ENCODE results near the gene ANKLE1. TPM values are rescaled to one million over a fixed set of nuclear protein-coding genes. Genes with fewer than 3 reads are reported as not detected.
A peak's percentile ranks its signal among the peaks of the same experiment; 100 is the strongest.

Gene ANKLE1, protein sequence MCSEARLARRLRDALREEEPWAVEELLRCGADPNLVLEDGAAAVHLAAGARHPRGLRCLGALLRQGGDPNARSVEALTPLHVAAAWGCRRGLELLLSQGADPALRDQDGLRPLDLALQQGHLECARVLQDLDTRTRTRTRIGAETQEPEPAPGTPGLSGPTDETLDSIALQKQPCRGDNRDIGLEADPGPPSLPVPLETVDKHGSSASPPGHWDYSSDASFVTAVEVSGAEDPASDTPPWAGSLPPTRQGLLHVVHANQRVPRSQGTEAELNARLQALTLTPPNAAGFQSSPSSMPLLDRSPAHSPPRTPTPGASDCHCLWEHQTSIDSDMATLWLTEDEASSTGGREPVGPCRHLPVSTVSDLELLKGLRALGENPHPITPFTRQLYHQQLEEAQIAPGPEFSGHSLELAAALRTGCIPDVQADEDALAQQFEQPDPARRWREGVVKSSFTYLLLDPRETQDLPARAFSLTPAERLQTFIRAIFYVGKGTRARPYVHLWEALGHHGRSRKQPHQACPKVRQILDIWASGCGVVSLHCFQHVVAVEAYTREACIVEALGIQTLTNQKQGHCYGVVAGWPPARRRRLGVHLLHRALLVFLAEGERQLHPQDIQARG
- total RNA-seq (2014; rRNA removed; shearing (Covaris generic)) (0.54 and 1.4 TPM in 2 replicates), polyA plus RNA-seq (2016; fragmentation: Nextera tagmentation; extraction: Ambion mirVana) (0.14 and 0.31 TPM in 2 replicates)

DNA sequence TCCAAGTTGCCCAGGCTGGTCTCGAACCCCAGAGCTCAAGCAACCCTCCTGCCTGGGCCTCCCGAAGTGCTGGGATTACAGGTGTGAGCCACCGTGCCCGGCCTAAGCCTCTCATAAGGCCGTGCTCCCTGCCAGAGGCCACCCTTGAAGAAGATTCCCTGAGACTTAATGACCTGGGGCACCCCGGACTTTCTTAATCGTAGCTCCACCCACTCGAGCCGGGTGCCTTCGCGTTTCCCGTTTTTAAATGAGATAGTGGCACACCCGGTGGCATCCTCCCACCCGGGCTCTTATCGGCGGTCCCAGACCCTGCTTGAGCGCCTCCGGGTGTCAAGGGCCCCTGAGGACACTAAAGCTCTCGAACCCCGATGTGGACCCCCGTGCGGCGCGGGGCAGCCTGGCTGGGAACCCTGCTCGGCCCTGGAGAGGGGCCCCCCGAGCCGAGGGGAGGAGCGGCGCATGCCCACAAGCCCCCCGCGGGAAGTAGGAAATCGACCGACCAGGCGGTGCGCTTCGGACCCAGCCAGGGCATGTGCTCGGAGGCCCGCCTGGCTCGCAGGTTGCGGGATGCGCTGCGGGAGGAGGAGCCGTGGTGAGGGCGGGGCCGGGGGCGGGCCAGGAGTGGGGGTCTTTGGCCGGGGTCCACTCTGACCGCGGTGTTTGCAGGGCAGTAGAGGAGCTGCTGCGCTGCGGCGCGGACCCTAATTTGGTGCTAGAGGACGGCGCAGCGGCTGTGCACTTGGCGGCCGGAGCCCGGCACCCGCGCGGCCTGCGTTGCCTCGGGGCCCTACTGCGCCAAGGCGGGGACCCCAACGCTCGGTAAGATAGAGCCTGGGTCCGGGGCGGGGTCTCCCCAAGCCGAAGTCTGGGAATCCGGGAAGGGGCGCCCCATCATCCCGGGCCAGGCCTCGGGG is at the start of gene ANKLE1:
Gene ANKLE1, plus strand, starts transcription at position 511 of the 914 bp plus-strand sequence. Its CDS starts 20 bp downstream, at position 531.
- peak; percentile 50 for DNase-seq
- no peaks in the 10 kb centered on the region for H3K9me2 ChIP-seq (ENCODE audit: insufficient read depth)
- peak within 1 kb of the TSS; percentile 88 for H2AFZ ChIP-seq
- TF ChIP-seq EZH2phosphoT487 (IDR thresholded peaks at IDR 0.05; ENCODE audit: insufficient read depth, low read depth) (no peak), EZH2 (IDR thresholded peaks at IDR 0.05; ENCODE audit: insufficient read depth, poor library complexity, severe bottlenecking) (no peak)
- WGBS, 2 experiments (ENCODE audit: low coverage in 1 of 2, low lambda C conversion rate in 2 of 2, missing lambda C conversion rate in 2 of 2) = 8 to 10% methylated on average over 64 to 66 of the region's 75 CpGs
- H3F3A ChIP-seq (ENCODE audit: insufficient read depth) = 0 out of 2 replicates have a peak, but pooled peaks cover 12% of the 10 kb centered on the region
- H3K36me3 ChIP-seq (ENCODE audit: low read depth) = no peaks in the 10 kb centered on the region
- in situ Hi-C loops (cut with MboI) = no loop called here
- H3K9ac ChIP-seq = 0 out of 2 replicates have a peak within 1 kb of the TSS, but pooled peaks have one; percentile 18
- H3K27ac ChIP-seq = no peak within 1 kb of the TSS
- no peaks in the 10 kb centered on the region for H3K9me3 ChIP-seq (ENCODE audit: low read depth)
- H3K79me2 ChIP-seq (ENCODE audit: insufficient read depth) = no peaks in the 10 kb centered on the region
- H3K4me2 ChIP-seq (ENCODE audit: unreplicated experiment) = peak within 1 kb of the TSS; percentile 94
- H3K27me3 ChIP-seq (replicated peaks; ENCODE audit: insufficient read depth) = no peaks in the 10 kb centered on the region
- H3K4me3 ChIP-seq = peak within 1 kb of the TSS; percentile 63
- H3K4me1 ChIP-seq (ENCODE audit: insufficient read depth) = no peaks in the 10 kb centered on the region
- no peaks in the 10 kb centered on the region for H4K20me1 ChIP-seq (ENCODE audit: insufficient read depth)

GRCh38 chr19:17232258-17232657 is 49.4 kb upstream of the ANKLE1 start:
- H3K79me2 ChIP-seq (ENCODE audit: insufficient read depth) = peaks cover 50% of the 10 kb centered on the region
- no peaks in the 10 kb centered on the region for H3K27me3 ChIP-seq (replicated peaks; ENCODE audit: insufficient read depth)
- peaks cover under 1% of the 10 kb centered on the region; the same call in 1 of the 2 replicates for H3K4me1 ChIP-seq (ENCODE audit: insufficient read depth)
- no peak overlapping the region for H3K27ac ChIP-seq
- DNase-seq = no peak
- H3K4me2 ChIP-seq (ENCODE audit: unreplicated experiment) = no peak overlapping the region
- WGBS, 2 experiments (ENCODE audit: low coverage in 1 of 2, low lambda C conversion rate in 2 of 2, missing lambda C conversion rate in 2 of 2) = 90 to 91% methylated on average over 24 to 25 of the region's 25 CpGs
- no peaks in the 10 kb centered on the region for H3K9me2 ChIP-seq (ENCODE audit: insufficient read depth)
- no peak overlapping the region for H2AFZ ChIP-seq
- H3F3A ChIP-seq (ENCODE audit: insufficient read depth) = no peaks in the 10 kb centered on the region
- in situ Hi-C loops (cut with MboI) = no loop called here
- peaks cover 5% of the 10 kb centered on the region; the same call in 1 of the 2 replicates for H3K36me3 ChIP-seq (ENCODE audit: low read depth)
- H4K20me1 ChIP-seq (ENCODE audit: insufficient read depth) = no peaks in the 10 kb centered on the region
- no peaks in the 10 kb centered on the region for H3K9me3 ChIP-seq (ENCODE audit: low read depth)
- TF ChIP-seq EZH2 (IDR thresholded peaks at IDR 0.05; ENCODE audit: insufficient read depth, poor library complexity, severe bottlenecking) (no peak), EZH2phosphoT487 (IDR thresholded peaks at IDR 0.05; ENCODE audit: insufficient read depth, low read depth) (no peak)
- no peak overlapping the region for H3K9ac ChIP-seq
- no peak overlapping the region for H3K4me3 ChIP-seq

DNA sequence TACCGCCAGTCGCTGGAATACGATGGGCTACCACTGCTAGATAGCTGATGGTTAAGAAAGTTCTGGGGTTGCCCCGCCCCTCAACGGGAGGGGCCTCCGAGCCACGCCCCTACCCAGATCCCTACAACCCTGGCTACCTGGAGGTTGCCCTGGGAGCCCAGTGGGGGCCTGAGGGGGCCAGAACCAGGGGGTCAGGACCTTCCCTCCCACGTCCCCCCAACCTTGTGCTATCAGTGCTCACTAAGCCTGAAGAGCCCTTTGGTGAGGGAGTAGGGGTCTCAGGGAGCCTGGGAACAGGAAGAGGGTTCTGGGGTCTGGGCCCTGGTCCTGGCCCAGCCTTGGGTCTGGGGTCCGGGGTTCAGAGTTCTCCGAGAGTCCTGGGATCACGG is 46.8 kb upstream of the ANKLE1 start:
- Histone ChIP-seq H3K36me3 (ENCODE audit: low read depth) (peaks cover 5% of the 10 kb centered on the region; the same call in 1 of the 2 replicates), H3K9me3 (ENCODE audit: low read depth) (no peaks in the 10 kb centered on the region), H2AFZ (peak overlapping the region; percentile 63; the same call in 1 of the 2 replicates), H3K27ac (0 out of 2 replicates have a peak overlapping the region, but pooled peaks have one; percentile 19), H3K27me3 (replicated peaks; ENCODE audit: insufficient read depth) (no peaks in the 10 kb centered on the region), H3K9ac (peak overlapping the region; percentile 52), H3K4me1 (ENCODE audit: insufficient read depth) (no peaks in the 10 kb centered on the region), H3F3A (ENCODE audit: insufficient read depth) (no peaks in the 10 kb centered on the region), H3K4me2 (ENCODE audit: unreplicated experiment) (peak overlapping the region; percentile 73), H3K9me2 (ENCODE audit: insufficient read depth) (no peaks in the 10 kb centered on the region), H3K4me3 (peak overlapping the region; percentile 68), H3K79me2 (ENCODE audit: insufficient read depth) (peaks cover 67% of the 10 kb centered on the region), H4K20me1 (ENCODE audit: insufficient read depth) (no peaks in the 10 kb centered on the region)
- in situ Hi-C loops (cut with MboI) = no loop called here
- 11 to 20% methylated on average over 9 to 11 of the region's 11 CpGs for WGBS, 2 experiments (ENCODE audit: low coverage in 1 of 2, low lambda C conversion rate in 2 of 2, missing lambda C conversion rate in 2 of 2)
- TF ChIP-seq EZH2 (IDR thresholded peaks at IDR 0.05; ENCODE audit: insufficient read depth, poor library complexity, severe bottlenecking) (no peak), EZH2phosphoT487 (IDR thresholded peaks at IDR 0.05; ENCODE audit: insufficient read depth, low read depth) (no peak)
- peak; percentile 73 for DNase-seq
